GM19438 (cell line): ENCODE results near the gene DACT3.

Source experiments
- ATAC-seq: cut with Tn5 transposase; IDR thresholded peaks from one replicate; pipeline ENCODE4 v1.9.1; 2021; ENCODE audit warnings: low read depth; ENCODE audit not compliant: unreplicated experiment

Gene DACT3, protein sequence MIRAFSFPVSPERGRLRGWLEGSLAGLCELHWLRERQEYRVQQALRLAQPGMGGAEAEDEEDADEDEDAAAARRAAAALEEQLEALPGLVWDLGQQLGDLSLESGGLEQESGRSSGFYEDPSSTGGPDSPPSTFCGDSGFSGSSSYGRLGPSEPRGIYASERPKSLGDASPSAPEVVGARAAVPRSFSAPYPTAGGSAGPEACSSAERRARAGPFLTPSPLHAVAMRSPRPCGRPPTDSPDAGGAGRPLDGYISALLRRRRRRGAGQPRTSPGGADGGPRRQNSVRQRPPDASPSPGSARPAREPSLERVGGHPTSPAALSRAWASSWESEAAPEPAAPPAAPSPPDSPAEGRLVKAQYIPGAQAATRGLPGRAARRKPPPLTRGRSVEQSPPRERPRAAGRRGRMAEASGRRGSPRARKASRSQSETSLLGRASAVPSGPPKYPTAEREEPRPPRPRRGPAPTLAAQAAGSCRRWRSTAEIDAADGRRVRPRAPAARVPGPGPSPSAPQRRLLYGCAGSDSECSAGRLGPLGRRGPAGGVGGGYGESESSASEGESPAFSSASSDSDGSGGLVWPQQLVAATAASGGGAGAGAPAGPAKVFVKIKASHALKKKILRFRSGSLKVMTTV

DNA sequence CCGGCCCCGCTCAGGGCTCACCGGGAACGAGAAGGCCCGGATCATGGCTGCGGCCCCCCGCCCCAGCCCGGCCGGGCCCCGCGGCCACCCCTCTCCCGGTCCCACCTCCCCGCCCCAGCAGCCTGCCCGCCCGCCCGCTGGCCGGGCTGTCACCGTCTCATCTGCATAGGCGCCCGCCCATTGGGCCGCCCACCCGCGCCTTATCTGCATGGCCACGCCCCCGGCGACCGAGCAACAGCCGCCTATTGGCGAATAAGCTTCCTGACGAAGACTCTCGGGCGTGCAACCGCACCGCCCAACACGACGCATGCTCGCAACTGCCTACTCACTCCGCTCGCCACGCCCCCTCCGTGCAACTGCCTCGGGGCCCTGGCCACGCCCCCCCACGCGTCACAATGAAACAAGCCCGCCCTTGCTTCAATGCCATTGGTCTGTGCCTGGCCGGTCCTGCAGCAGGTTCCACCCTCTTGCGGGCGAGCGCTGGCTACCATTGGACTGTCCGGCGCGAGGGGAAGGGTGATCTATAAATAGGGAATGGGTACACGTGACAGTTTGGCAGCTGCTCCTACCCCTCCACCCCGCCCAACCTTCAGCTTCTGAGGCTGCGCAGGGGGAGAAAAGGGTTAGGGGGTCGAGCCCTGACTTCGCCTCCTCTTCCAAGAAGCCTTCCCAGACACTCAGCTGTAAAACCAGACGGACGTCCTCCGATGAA lies at the start of gene DACT3:
TSS of gene DACT3 (minus strand) at position 163 of the 712 bp plus-strand sequence. CDS start at position 45, 118 bp downstream.
- ATAC-seq, result peak; percentile 89

DNA sequence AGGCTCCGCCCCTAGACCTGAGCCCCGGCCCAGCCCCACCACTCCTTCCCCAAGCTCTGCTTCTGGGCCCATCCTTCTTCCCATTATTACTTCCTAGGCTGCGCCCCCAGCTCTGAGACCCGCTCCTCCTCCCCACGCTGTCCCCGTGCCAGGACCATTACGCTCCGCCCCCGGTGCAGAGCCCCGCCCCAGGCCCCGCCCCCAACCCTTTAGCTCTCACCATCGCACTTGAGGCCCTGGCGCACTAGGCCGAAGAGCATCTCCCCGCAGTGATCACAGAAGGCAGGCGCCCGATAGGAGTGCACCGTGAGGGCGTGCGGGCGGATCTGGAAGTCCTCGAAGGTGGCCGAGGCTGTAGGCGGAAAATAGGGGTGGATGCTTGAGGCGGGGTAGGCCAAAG lies 49.7 kb upstream of the DACT3 start:
- no peak for ATAC-seq

DNA sequence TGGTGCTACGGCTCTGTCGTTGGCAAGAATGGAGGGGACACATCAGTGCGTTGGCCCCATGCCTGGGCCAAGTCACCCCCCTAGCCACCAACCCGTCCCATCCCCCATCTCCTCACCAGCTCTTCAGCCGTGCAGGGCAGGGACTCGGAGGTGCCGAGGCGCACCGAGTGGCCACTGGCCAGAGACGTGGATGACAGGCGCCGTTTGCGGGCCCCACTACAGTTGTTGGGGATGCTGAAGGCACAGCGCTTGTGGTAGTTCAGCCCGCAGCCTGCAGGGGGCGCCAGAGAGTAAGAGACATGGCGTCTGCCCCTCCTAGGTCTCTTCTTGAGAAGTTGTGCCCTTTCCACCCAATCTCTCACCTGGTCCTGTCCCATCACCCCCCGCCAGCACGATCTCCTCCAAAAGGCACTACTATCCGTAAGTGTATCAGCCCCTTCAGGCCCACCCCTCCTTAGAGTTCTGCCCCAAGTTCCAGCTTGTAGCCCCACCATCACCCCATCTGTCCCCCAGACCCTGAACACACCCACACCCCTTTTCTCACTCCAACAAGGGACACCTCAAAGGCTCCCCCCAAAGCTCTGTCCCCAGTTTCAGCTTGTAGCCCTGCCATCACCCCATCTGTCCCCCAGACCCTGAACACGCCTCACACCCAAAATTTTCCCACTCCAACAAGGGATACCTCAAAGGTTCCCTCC lies 43.5 kb upstream of the DACT3 start:
- ATAC-seq, result no peak

DNA sequence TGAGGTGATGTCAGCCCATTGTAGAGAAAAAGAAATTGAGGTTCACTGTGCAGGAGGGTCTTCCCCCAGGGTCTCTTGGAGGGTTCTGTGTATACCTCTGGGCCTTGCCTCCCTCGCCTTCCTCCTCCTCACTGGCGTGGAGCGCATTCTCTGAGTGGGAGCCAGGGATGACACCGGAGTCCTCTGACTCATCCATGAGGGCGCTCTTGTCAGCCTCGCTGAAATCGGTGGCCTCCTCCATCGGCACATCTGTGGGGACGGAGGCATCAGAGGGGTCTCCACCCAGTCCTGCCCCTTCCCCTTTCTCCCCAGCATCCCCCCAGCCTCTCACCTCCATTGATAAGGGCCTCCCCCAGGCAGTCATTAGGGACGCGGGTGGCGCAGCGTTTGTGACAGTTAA lies 39.7 kb upstream of the DACT3 start:
- no peak for ATAC-seq

DNA sequence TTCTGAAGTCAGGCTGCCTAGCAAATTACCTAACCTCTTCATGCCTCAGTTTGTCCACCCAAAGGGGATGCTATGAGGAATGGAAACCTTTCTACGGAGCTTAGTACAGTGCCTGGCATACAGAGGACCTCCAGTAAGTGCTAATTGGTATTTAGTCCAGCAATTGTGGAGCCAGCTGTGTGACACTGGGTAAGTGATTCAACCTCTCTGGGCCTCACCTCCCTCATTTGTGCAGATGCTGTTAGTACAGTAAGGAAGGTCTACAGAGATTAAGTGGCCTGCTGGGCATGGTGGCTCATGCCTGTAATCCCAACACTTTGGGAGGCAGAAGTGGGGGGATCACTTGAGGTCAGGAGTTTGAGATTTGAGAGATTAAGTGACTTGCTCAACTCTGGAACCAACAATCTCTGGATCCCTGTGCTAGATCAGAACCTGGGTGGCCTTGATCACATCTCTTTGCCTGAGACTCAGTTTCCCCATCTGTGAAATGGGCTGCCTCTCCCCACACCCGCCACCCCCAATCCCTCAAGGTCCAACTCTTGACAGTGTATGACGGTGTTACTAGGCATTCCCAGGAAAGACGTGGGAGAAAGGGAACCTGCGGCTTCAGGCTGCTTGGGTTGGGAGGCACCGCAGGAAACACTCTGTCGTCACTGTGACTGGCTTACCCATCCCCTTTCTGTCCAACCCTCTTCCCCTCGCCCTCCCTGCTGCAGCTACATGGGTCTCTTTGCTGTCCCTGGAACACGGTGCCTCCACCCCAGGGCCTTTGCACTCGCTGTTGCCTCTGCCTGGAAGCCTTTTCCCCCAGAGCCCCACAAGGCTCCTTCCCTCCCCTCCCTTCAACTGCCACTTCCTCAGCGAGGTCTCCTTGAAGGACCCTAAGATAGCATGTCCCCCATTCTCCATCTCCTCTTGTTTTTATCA lies 37.7 kb upstream of the DACT3 start:
- no peak for ATAC-seq

DNA sequence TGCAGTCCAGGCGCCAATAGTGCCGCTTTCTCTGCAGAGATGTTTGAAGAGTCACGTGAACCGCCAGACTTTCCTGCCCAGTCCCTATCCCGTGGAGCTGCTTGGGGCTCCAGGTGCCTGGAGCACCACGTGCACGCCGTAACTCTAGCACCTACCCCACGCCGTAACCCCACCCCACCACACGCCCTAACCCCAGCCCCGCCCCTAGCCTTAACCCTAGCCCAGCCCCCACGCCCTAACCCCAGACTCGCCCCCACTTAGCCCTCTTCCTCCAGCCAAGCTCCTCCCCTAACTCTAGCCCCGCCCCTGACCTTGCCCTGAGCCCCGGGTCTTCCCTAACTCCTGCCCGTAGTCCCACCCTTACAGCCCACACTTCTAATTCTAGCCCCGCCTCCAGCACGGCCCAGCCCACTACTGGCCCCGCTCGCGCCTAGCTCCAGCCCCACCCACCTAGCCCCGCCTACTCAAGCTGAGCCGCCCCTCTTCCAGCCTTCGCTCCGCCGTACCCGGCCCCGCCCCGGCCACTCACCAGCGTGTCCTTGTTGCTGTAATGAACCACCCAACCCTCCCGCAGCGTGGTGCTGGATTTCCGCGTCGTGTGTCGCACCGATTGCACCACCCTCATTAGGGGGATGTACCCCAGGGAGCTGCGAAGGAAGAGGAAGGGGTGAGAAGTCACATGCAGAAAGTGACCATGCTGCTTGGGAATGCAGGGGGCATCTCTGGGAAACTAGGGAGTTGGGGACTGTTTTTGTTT lies 36.4 kb upstream of the DACT3 start:
- ATAC-seq, result no peak

DNA sequence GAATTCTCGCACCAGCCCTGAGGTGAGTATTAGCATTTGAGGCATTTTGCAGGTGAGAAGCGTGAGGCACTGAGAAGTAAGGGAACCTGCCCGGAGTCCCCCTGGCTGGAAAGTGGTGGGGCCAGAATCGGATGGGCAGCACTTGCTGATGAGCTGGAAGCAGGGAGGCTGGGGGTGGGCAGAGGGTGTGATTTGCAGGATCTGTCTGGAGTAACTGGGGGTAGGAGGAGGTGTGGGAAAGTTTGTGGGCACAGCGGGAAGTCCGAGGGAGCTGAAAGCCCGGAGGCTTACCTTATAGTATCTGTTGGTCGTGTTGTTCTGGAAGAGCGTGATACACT lies 35.9 kb upstream of the DACT3 start:
- ATAC-seq, result no peak

DNA sequence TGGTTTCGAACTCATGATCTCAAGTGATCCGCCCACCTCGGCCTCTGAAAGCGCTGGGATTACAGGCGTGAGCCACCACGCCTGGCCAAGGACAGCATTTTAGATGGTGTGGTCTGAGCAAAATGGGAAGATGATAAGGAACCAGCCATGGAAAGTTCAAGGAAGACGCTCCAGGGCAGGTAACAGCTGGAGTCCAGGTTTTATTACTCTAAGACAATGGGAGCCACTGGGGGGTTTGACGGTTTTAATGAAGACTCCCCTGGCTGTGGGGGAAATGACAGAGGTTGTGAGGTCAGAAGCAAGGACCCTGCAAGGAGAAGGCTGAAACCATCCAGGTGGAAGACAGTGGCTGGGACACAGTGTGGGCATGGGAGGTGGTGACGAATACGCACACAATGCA lies 35.1 kb upstream of the DACT3 start:
- ATAC-seq, result no peak

DNA sequence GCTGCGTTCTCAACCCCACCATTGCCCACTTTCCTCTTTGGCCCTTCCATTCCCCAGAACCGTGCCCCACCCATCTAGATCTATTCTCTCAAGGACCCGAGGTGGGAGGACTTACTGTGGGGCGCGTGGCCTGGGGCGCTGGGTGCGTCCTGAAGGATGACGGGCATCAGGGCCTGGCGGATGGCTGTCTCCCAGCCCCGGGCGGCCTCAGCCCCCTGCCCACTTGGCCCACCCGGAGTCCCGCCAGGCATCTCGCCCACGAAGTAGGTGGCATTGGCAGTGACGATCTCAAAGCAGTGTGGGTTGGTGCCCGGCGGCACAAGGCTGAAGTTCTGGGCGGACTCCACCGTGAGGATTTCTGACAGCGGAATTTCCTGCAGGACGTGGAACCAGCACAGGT lies 32.8 kb upstream of the DACT3 start:
- no peak for ATAC-seq

DNA sequence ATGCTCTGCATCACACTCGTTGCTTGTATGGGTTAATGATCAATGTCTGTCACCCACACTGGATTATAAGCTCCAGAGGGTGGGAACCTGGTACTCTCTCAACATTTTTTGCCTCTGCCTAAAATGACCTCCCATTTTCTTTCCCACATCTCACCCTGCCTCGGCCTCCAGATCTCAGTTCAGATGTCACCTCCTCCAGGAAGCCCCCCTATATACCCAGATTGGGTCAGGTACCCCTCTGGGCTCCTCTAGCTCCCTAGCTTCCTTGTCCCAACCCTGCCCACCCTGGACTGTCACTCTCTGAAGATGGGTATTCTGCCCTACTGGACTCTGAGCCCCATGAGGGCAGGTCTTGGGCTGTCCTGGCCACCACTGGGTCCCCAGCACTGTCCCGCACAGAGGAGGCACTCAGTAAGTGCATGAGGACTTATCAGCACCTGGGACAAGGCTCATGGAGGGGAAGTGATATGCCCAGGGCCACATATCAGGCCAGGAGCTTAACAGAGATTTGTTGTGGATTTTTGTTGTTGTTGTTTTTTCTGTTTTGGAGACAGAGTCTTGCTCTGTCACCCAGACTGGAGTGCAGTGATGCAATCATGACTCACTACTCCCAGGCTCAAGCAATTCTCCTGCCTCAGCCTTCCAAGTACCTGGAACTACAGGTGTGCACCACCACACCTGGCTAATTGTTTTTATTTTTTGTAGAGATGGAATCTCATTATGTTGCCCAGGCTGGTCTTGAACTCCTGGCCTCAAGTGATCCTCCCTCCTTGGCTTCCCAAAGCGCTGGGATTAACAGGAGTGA lies 32.1 kb upstream of the DACT3 start:
- ATAC-seq, result no peak

DNA sequence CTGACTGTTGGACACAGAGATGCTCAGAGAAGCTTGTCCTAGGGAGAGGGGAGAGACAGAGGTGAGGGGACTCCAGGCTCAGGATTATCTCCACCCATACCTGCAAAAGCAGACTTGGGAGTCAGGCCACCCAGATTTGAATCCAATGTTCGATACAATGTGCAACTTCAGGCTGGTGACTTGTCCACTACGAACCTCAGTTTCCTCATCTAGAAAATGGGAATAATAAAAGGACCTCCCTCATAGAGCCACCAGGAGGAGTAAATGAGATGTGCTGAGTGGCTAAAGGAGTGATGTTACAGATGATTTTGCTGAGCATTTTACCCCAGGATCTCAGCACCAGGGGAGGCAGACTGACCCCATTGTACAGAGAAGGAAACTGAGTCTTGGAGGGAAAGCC lies 31.0 kb upstream of the DACT3 start:
- no peak for ATAC-seq

DNA sequence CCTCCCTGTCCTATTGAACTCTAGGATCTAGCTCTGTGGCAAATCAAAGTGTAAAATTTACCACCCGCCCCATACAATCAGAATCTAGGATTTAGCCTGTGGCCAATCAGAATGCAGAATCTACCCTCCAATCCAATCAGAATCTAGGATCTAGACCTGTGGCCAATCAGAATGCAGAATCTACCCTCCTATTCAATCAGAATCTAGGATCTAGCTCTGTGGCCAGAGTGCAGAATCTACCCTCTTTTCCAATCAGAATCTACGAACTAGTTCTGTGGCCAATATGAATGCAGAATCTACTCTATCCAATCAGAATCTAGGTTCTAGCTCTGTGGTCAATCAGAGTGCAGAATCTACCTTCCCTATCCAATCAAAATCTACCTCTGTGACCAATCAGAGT lies 30.1 kb upstream of the DACT3 start:
- ATAC-seq, result no peak

DNA sequence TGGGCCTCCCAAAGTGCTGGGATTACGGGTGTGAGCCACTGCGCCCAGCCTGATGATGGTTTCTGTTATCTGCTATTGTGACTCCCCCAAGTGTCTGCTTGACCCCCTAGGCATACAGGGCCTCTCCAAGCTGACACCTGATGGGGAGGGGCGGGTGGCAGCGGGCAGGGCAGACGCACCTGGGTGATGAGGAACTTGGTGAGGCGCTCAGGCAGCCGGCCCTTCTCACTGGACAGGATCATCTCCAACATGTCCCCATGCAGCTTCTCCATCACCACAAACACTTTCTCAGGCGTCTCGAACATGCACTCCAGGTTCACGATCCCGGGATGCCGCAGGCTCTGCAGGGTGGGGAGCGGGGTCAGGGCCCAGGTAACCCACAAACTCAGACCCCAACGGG lies 28.4 kb upstream of the DACT3 start:
- no peak for ATAC-seq

DNA sequence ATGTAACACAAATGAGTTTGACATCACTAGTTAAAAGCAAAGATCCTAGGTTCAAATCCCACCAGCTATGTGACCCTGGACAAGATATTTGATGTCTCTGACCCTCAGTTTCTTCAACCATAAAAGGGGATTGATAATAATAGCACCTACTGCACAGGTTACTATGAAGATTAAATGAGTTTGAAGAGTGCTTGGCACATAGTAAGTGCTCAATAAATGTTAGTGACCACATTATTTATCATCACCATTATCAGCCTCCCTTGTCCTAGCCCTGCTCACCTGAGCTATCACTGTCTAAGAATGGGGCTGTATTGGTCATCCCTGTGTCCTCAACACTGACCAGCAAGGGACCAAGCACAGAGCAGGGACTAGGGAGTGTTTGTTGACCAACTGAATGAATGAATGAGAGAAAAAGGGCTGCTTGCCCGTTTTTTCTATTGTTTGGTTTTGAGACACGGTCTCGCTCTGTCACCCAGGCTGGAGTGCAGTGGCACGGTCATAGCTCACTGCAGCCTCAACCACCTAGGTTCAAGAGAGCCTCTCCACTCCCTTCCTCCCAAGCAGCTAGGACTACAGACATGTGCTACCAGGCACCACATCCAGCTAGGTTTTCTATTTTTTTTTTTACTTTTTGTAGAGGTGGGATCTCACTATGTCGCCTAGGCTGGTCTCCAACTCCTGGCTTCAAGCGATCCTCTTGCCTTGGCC lies 26.6 kb upstream of the DACT3 start:
- ATAC-seq, result no peak

DNA sequence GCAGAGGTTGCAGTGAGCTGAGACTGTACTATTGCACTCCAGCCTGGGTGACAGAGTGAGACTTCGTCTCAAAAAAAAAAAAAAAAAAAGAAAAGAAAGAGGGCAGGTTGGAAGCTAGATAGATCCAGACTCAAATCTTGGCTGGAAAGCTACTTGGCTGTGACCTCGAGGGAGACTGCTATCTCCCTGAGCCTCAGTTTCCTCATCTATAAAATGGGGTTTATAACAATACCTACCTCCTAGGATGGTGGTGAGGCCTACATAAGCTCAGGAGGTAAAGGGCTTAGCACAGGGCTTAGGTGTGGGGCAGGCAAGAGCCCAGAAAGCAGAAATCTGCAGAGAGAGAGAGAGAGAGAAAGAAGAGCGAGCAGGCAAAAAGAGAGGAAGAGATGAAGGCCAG lies 24.2 kb upstream of the DACT3 start:
- no peak for ATAC-seq

DNA sequence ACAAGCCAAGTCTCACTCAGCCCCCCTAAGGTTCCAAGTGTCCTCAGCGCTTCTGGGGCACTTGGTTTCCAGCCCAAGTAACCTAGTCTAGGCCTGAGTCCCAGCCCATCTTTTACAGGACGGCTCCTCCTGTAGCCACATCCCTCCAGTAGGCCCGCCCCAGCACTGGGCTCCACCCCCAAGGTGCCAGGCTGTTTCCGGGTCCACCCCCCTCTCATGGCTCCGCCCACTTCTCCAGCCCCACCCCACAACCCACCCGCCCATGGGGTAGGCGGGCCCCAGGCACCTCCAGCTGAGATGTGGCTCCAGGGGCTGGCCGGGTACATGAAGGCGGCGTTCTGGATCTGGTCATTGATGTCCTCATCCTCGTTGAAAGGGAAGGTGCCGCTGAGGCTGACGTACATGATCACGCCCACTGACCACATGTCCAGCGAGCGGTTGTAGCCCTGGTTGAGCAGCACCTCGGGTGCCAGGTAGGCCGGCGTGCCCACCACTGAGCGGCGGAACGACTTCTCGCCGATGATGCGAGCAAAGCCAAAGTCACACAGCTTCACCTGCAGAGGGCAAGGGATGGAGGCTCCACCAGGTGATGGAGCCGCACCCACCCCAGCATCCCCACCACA lies 17.2 kb upstream of the DACT3 start:
- ATAC-seq, result no peak

DNA sequence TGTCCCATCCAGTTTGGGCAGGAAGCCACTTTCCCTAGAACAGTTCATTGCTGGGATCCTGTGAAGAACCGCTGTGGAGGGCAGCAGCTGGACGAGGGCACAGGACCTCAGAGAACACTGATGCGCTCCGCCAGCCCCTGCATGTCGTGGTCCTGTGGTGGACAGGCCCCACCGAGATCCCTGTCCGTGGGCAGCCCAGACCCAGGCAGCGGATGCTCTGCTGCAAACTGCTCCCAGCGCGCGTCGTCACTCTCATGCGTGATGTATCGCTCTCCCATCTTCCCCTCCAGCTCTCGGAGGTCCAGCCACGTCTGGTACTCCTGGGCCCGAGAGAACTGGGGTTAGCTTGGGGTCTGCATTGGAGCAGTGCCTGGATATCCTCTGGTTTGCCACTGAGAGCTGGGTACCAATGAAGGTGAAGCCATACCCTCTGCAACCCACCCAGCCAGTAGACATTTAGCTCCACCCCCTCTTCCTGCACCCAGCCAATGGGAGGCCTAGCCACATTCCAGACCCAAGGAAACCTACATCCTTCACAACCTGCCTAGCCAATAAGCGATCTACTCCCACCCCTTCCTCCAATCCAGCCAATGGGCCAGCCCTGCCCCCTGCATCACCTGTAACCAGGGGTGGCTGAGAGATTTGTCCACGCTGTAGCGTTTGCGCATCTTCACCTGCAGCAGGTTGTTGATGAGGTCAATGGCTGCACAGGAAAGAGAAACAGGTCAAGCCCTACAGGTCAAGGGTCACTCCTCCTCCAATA lies 13.6 kb upstream of the DACT3 start:
- ATAC-seq, result no peak
